ENCODE data around the gene CHRDL2. TPM values are rescaled to one million over a fixed set of nuclear protein-coding genes. Genes with fewer than 3 reads are reported as not detected.

Gene CHRDL2
- total and polyA plus RNA-seq, 2 donors (not counting 3 experiments of a cell fraction or from before 2014, with no cell fraction given) = not detected

DNA sequence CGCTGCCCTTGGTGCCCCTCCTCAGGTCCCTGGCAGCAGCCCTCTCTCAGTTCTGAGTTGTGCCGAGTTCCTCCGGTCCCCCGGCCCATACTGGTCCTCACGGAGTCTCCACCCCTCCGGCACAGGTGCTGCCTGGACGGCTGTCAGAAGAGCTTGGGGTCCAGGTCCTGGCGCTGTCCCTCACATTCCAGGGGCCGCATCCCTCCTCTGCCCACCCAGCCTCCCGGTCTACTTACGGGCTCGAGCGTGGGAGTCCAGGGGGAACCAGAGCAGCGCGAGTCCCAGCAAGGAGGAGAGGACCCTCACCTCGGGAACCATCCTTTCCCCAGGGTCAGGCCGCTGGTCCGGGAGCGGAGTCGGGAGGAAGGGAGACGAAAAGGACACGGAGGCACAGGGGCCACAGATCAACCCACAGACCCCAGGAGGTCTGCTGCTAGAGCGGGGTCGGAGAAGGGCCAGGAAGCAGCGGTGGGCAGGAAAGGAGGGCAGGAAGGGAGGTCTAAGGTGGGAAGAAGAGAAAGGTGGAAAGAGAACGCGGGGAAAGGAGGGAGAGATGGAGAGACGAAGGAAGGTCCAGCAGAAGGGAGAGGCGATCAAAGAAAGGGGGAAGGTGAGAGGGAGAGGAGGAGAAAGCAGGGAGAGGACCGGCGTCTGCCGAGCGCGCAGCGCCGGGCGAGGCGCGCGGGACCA is 510 bp downstream of the CHRDL2 start:
- FAIRE-seq (no peak), DNase-seq (ENCODE audit: low read depth, low spot score) (no peak)
- Histone ChIP-seq H3K9ac (replicated peaks; ENCODE audit: extremely low read depth, insufficient read depth, low read length) (no peak overlapping the region), H3K36me3 (ENCODE audit: control insufficient read depth in 2 of 2, extremely low read depth in 1 of 2, insufficient read depth in 2 of 2, low read length in 2 of 2) (no peaks in the 10 kb centered on the region), H3K9me1 (replicated peaks; ENCODE audit: control insufficient read depth, extremely low read depth, insufficient read depth, low read length) (no peaks in the 10 kb centered on the region), H4K20me1 (replicated peaks; ENCODE audit: control insufficient read depth, extremely low read depth, insufficient read depth, low read length) (no peaks in the 10 kb centered on the region), H3K27ac (ENCODE audit: insufficient read depth, low read depth, low read length) (no peak overlapping the region), H3K79me2 (ENCODE audit: control insufficient read depth, insufficient read depth, low read length) (no peaks in the 10 kb centered on the region), H3K27me3 (ENCODE audit: control insufficient read depth in 2 of 2, insufficient read depth in 2 of 2, low read length in 2 of 2) (peaks cover 68 to 75% of the 10 kb centered on the region in 2 experiments), H2AFZ (ENCODE audit: low read depth, low read length) (no peak overlapping the region), H3K4me1 (ENCODE audit: control insufficient read depth, extremely low read depth, insufficient read depth, low read length) (no peaks in the 10 kb centered on the region), H3K4me2 (ENCODE audit: insufficient read depth, low read length) (no peak overlapping the region), H3K9me3 (replicated peaks; ENCODE audit: control insufficient read depth, insufficient read depth, low read length) (no peaks in the 10 kb centered on the region), H3K4me3 (replicated peaks in 1 of 3; ENCODE audit: insufficient read depth in 1 of 3, low read depth in 1 of 3, low read length in 3 of 3) (no peak overlapping the region)
- no peak for TF ChIP-seq JUN (IDR thresholded peaks at IDR 0.05; ENCODE audit: borderline replicate concordance, insufficient read depth, insufficient read length, low read depth)
- no peak for TF ChIP-seq POLR2AphosphoS5 (IDR thresholded peaks at IDR 0.05; ENCODE audit: insufficient read depth, low read depth, low read length)
- TF ChIP-seq GATA2 (IDR thresholded peaks at IDR 0.05; ENCODE audit: insufficient read depth, insufficient read length, low read depth, low read length) = no peak
- peak; percentile 66 for TF ChIP-seq EZH2 (IDR thresholded peaks at IDR 0.05; ENCODE audit: borderline replicate concordance, low read depth, low read length, severe bottlenecking)
- intact Hi-C loops (cut with micrococcal nuclease) = loop anchor here (10.0 kb wide), 1 partner anchor 276 kb away; no protein-coding TSS in a partner anchor
- no TSS peak for BruUV-seq (replicated peaks)
- POLR2A ChIA-PET = no interaction called here
- dilution Hi-C loops (cut with MboI; ENCODE audit: extremely low pct_ligation_motif_present, low sequenced_read_pairs) = no loop called here
- CTCF ChIA-PET = interaction anchor here (7.1 kb wide), 1 partner anchor 9 kb away, joined by 91 read pairs; no protein-coding TSS in a partner anchor

DNA sequence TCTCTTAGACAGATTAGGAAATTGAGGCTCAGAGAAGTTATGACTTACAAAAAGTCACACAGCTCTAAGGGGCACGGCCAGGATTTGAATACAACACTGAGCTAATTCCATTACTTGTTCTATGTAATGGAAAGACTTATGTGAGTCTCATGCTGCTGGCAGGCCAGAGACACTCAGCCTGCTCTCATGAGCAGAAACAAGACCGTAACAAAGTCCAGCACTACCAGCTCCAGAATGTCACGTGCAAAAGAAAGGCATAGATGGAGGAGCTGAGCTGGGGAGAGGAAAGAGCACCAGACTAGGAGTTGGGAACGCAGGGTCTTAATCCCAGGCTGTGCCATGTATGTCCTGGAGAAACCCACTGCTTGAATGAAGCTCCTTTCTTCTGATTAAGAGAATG is 1.8 kb downstream of the CHRDL2 start:
- H2AFZ ChIP-seq (ENCODE audit: low read depth, low read length) = no peak overlapping the region
- FAIRE-seq (no peak), DNase-seq (ENCODE audit: low read depth, low spot score) (no peak)
- H4K20me1 ChIP-seq (replicated peaks; ENCODE audit: control insufficient read depth, extremely low read depth, insufficient read depth, low read length) = no peaks in the 10 kb centered on the region
- ChIA-PET CTCF (interaction anchor here (1.1 to 7.1 kb wide), 4 partner anchors 10 to 26 kb away, joined by 3 to 191 read pairs (median 47); no protein-coding TSS in a partner anchor), POLR2A (no interaction called here)
- H3K9me3 ChIP-seq (replicated peaks; ENCODE audit: control insufficient read depth, insufficient read depth, low read length) = no peaks in the 10 kb centered on the region
- H3K9me1 ChIP-seq (replicated peaks; ENCODE audit: control insufficient read depth, extremely low read depth, insufficient read depth, low read length) = no peaks in the 10 kb centered on the region
- H3K4me1 ChIP-seq (ENCODE audit: control insufficient read depth, extremely low read depth, insufficient read depth, low read length) = no peaks in the 10 kb centered on the region
- no peaks in the 10 kb centered on the region for H3K79me2 ChIP-seq (ENCODE audit: control insufficient read depth, insufficient read depth, low read length)
- no peak overlapping the region for H3K4me3 ChIP-seq (replicated peaks in 1 of 3; ENCODE audit: insufficient read depth in 1 of 3, low read depth in 1 of 3, low read length in 3 of 3)
- no peaks in the 10 kb centered on the region for H3K36me3 ChIP-seq (ENCODE audit: control insufficient read depth in 2 of 2, extremely low read depth in 1 of 2, insufficient read depth in 2 of 2, low read length in 2 of 2)
- dilution Hi-C loops (cut with MboI; ENCODE audit: extremely low pct_ligation_motif_present, low sequenced_read_pairs) = no loop called here
- no peak overlapping the region for H3K4me2 ChIP-seq (ENCODE audit: insufficient read depth, low read length)
- TF ChIP-seq POLR2AphosphoS5 (IDR thresholded peaks at IDR 0.05; ENCODE audit: insufficient read depth, low read depth, low read length) = no peak
- TF ChIP-seq, protein P1, sequence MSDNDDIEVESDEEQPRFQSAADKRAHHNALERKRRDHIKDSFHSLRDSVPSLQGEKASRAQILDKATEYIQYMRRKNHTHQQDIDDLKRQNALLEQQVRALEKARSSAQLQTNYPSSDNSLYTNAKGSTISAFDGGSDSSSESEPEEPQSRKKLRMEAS (IDR thresholded peaks at IDR 0.05; ENCODE audit: insufficient read depth, insufficient read length) = no peak
- no peak for TF ChIP-seq MYC (IDR thresholded peaks at IDR 0.05; ENCODE audit: low read depth, low read length)
- no peak for TF ChIP-seq POLR2A (IDR thresholded peaks at IDR 0.05; ENCODE audit: low read depth, low read length)
- BruUV-seq (replicated peaks) = no TSS peak
- H3K27me3 ChIP-seq (ENCODE audit: control insufficient read depth in 2 of 2, insufficient read depth in 2 of 2, low read length in 2 of 2) = peaks cover 72% of the 10 kb centered on the region in 2 experiments
- no peak overlapping the region for H3K27ac ChIP-seq (ENCODE audit: insufficient read depth, low read depth, low read length)
- no peak overlapping the region for H3K9ac ChIP-seq (replicated peaks; ENCODE audit: extremely low read depth, insufficient read depth, low read length)
- intact Hi-C loops (cut with micrococcal nuclease) = no loop called here
